Activated gamma-delta T cell (primary cell): ENCODE results near the gene C10orf105.

Source experiments
- DNase-seq: peaks from one replicate; lab custom pipeline; 2025; lab: John Stamatoyannopoulos, UW
- total RNA-seq, 2 donors: gene quantifications; one replicate each; lab custom pipeline; 2026; lab: John Stamatoyannopoulos, UW

The C10orf105 gene
- total RNA-seq: 0.31 to 0.36 reads per million in 2 donors

- DNase-seq: no peak
Measured at GRCh38 chr10:71719464-71720201, at the start of gene C10orf105. Gene C10orf105 (minus strand): TSS chr10:71719778. CDS start chr10:71716337, 3,441 bp downstream.

DNA sequence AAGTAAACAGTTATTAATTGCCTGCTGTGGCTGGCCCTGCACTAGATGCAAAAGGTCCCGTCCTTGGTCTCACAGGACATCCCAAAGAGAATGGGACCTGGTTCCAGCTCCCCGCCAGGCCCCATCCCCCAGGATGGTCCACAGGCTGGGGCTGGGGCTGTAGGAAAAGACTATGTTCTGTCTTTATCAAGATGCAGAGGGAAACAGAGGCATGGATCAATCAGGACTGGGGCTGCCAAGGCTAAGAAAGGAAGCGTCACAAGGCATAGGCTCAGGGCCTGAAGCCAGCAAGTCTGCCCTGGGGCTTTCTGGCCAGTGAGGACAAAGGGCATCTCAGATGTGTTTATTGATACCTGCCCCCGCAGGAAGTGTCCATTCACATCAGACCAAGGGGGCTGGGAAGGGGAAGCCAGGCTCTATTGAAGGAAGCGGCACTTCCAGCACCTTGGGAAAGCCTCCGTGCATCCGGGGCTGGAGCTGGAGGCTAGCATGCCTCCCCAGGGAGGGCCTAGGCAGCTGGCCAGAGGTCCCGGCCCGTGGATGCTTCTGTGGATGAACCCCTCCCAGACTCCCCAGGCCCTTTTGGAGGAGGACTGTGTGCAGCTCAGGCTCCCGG is 48.0 kb upstream of the C10orf105 start:
- DNase-seq: no peak

DNA sequence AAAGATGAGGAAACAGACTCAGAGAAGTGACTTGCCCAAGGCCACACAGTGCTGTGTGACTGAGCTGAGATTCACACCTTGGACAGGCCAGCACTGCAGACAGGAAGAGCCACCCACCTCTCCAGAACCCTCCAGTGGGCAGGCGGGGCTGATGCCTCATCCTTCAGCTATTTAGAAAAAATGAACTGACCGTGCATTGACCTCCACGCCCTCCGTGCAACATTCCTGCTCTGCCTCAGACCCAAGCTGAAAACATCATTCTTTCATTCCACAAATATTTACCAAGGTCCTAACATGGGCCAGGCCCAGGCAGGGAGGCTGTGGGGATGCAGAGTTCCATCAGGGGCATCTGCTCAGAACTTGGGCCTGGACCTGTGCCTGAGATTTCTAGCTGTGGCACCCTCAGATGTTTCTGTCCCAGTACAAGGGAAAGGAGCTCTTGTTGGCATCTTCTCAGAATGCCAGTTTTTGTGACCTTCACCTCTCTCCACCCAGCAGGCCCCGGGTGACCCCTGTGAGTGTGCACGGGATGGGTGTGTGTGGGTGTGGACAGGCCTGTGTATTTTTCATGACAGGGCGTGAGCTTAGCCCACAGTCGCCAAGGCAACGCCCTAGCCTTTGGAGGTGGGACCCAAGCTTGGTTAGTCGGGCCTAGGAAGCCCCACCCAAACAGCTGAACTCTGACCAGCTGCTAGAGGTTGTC is 47.3 kb upstream of the C10orf105 start:
- DNase-seq: no peak

- no peak for DNase-seq
Measured at GRCh38 chr10:71765906-71766716, 46.5 kb upstream of the C10orf105 start.

GRCh38 chr10:71765176-71765904 is 45.8 kb upstream of the C10orf105 start:
- DNase-seq: no peak

GRCh38 chr10:71763352-71764127 is 44.0 kb upstream of the C10orf105 start:
- DNase-seq: no peak

DNA sequence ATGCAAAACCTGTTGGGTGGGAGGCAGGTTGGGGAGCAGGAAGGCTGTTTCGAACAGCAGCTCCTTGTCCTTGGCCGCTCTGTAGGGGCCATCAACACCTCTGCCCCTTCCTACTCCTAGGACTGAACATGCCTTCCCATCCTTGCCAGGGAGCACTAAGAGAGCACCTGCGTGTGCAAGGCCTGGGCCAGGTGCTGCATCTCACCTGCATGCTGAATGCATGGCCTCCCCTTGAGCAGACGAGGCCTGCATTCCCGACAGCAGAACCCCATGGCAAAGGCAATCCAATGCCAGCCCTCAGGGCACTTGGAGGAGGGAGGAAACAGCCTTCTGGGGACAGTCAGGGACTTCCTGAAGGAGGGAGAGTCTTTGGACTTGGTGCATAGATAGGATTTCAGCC is 42.7 kb upstream of the C10orf105 start:
- DNase-seq: no peak

GRCh38 chr10:71761541-71762113 is 42.0 kb upstream of the C10orf105 start:
- no peak for DNase-seq

- DNase-seq: no peak
Measured at GRCh38 chr10:71761105-71761511, 41.5 kb upstream of the C10orf105 start.

DNA sequence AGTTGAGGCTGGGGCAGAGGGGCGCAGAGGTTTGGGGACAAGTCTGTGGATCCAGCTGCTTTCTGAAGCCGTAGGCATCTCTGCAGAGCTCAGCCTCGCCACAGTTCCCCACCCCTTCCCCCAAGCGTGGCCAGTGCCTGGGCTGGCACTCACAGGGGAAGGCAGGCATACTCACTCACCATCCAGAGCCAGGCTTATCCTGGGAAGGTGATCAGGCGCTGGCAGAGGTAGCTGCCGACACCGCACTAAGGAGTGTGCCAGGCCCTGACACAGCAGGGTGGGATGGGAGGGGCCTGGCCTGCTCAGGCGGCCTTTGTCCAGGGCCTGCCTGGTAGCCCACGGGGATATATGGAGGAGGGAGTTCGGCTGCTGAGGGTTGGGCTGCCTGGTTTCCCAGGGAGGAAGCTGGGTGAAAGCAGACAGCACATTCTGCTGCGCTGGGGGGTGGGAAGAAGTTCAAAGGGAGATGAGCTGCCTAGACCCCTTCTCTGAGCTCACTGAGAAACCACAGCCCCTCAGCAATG is 37.9 kb upstream of the C10orf105 start:
- DNase-seq: no peak

GRCh38 chr10:71756311-71757191 is 37.0 kb upstream of the C10orf105 start:
- no peak for DNase-seq

GRCh38 chr10:71755179-71755879 is 35.8 kb upstream of the C10orf105 start:
- DNase-seq: no peak

DNA sequence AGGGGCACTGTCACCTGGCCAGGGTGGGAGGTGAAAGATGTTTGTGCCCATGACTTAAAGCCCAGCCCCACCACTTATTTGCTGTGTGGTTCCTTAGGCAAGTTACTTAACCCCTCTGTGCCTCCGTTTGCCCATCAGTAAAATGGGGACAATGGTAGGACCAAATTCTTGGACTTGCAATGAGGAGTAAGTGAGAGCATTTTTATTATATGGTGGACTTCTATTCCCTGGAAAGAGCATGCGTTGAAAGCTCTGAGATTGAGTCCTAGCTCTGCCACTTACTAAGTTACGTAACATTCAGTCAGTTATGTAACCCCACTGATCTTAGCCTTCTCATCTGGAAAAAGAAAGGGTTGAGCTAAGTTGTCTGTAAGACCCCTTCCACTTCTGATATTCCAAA is 35.0 kb upstream of the C10orf105 start:
- DNase-seq: no peak

GRCh38 chr10:71753960-71754505 is 34.5 kb upstream of the C10orf105 start:
- DNase-seq: no peak

DNA sequence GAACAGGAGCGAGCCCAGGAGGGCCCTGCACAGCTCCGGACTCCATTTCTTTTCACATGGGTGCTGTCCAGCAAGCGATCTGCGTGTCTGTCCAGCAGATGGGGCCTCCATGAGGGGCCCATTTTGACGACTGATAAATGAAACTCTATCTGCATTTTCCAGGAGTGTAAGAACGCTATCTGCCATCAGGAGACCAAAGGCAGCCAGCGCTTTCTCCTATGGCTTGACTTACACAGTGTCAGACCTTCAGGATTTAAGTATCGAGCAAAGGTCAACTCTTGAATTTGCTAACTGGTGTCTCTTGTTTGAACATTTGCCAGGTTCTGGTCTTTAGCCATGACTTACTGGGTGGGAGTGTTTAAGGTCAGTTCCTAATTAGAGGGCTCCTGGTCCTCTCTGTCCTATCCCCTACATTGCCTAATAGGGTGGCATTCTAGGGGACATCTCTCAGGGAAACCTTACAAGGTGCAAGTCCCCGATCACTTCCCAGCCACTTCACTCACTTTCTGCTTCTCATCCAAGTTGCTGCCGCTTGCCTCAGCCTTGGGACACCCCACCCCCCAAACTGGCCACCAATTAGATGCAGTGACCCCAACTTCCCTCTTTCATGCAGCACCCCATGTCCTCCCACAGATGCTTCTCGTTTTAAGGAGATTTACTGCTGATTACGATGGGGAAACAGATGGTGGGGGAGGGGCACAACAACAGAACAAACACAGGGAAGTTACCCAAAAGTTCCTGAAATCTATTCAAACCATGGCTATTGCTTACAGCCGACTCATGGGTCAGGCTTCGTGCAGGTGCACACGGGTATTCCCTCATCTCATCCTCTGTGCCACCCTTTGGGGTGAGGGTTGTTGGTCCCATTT is 33.7 kb upstream of the C10orf105 start:
- no peak for DNase-seq

- DNase-seq: no peak
Measured at GRCh38 chr10:71752391-71753090, 33.0 kb upstream of the C10orf105 start.
